ENCODE results near the gene PTPRU.
"Not testable (repeated sequence)": the region's sequence is repeated elsewhere in the genome, so short reads cannot be mapped to it uniquely, and the experiment has no call there.

The PTPRU gene

DNA sequence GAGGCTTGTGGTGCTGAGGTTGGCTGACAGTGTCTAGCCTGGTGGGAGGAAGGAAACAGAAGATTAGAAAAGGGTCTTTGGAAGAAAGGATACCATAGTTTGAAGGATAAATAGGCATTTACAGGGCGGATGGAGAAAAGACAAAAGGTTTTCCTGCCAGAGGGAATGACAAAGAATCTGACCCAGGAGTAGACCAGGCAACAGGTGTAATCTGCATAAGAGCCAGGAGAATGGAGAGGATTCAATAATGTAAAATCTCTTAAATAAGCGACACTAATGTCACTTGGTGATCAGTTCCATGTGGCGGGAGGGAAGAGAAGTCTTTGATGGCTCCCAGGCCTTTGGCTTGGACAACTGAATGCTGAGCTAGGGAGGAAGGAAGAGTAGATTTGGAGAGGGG, 15.0 kb upstream of the PTPRU start:
- DNase-seq (ENCODE audit: low read depth), result no peak
- TF ChIP-seq, protein P1, sequence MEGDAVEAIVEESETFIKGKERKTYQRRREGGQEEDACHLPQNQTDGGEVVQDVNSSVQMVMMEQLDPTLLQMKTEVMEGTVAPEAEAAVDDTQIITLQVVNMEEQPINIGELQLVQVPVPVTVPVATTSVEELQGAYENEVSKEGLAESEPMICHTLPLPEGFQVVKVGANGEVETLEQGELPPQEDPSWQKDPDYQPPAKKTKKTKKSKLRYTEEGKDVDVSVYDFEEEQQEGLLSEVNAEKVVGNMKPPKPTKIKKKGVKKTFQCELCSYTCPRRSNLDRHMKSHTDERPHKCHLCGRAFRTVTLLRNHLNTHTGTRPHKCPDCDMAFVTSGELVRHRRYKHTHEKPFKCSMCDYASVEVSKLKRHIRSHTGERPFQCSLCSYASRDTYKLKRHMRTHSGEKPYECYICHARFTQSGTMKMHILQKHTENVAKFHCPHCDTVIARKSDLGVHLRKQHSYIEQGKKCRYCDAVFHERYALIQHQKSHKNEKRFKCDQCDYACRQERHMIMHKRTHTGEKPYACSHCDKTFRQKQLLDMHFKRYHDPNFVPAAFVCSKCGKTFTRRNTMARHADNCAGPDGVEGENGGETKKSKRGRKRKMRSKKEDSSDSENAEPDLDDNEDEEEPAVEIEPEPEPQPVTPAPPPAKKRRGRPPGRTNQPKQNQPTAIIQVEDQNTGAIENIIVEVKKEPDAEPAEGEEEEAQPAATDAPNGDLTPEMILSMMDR (conservative IDR thresholded peaks at IDR 0.05; ENCODE audit: low read depth, low read length), result no peak
- H3K4me3 ChIP-seq (ENCODE audit: low read length), result no peak overlapping the region

DNA sequence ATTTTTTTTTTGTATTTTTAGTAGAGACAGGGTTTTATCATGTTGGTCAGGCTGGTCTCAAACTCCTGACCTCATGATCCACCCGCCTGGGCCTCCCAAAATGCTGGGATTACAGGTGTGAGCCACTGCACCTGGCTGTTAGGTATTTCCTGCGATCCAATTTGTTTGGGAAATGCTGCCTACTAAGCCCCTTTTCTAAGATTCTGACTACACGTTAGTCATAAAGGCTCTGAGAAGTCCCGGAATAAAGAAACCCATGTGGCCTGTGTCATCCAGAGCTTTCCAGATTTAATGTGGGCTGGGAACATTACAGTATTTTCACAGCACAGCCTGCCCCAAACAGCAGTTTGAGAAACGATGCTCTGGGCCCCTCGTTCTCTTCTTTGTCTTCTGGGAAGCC, 14.1 kb upstream of the PTPRU start:
- not testable (repeated sequence) for H3K4me3 ChIP-seq (ENCODE audit: low read length); DNase-seq (ENCODE audit: low read depth)

DNA sequence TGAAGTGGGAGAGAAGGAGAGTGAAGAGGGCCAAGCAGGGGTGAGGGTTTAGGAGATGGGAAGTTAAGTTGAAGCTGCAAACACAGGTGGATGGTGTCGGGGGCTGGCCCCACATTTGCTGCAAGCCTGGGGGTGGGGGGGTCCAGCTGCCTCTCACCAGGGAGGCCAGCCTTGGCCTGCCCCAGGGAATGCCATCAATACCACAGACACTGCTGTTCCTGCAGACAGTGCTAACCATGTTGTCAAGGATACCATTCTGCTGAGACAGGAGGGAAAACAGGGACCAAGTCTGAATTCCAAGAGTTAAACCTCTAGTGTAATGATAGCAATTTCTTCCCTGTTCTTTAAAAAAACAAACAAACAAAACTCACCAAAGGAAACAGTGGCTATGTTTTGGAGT, 13.6 kb upstream of the PTPRU start:
- DNase-seq (ENCODE audit: low read depth), result no peak
- H3K4me3 ChIP-seq (ENCODE audit: low read length), result no peak overlapping the region
- TF ChIP-seq, protein P1 (conservative IDR thresholded peaks at IDR 0.05; ENCODE audit: low read depth, low read length), result no peak

DNA sequence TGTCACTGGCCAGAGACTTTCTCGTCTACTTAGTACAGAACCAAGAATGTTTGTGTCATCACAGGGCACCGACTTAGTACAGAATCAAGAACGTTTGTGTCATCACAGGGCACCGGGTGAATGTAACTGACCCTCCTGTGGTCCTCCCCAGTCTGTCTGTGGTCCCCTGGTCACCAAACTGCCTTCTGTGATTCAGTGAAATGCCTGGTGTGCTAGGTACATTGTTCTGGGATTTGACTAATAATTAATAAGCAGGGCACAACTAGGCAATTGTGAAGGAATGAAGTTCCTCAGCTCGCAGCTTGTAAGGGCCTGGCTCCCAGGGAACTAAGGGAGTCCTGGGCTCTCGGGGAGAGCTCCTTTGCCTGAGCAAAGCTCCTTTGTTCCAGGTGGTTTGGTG, 12.8 kb upstream of the PTPRU start:
- H3K4me3 ChIP-seq (ENCODE audit: low read length), result no peak overlapping the region
- TF ChIP-seq, protein P1 (conservative IDR thresholded peaks at IDR 0.05; ENCODE audit: low read depth, low read length), result no peak
- no peak for DNase-seq (ENCODE audit: low read depth)

DNA sequence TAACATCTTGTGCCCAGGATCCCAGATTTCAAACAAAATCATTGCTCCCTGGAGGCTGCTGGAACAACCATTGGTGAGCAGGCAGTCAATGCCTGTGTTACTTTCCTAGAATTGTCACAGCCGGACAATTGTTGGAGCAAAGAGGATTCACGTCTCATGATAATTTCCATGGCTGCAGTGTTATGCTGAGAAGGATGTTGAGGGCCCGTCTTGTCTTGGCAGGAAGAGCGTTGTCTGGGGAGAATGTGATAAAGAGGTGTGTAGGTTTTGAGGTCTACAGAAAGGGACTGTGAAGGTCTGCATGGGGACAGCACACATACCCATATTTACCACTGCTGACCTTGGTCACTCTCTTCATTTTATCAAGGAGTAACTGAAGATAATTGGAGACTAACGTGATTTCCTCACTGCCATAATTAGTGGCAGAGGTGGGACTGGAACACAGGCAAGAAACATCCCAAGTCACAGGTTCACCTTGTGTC, 11.9 kb upstream of the PTPRU start:
- H3K4me3 ChIP-seq (ENCODE audit: low read length), result no peak overlapping the region
- TF ChIP-seq, protein P1 (conservative IDR thresholded peaks at IDR 0.05; ENCODE audit: low read depth, low read length), result no peak
- DNase-seq (ENCODE audit: low read depth), result no peak

DNA sequence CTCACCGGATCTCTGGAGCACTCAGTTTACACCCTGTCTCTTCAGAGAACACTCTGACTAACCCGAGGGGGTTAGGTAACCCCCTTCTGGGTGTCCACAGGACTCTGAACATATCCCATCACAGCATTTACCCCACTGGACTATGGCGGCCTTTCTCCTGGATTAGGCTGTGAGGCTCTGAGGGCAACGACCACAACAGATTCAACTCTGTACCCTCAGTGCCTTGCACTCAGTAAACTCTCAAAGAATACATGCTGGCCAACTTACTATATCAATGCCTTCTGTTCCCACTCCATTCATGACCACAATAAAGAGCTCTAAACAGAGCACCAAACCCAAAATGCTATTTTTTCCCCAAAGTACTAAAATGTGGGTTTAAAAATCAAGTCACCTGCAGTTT, 11.0 kb upstream of the PTPRU start:
- TF ChIP-seq, protein P1 (conservative IDR thresholded peaks at IDR 0.05; ENCODE audit: low read depth, low read length), result no peak
- no peak overlapping the region for H3K4me3 ChIP-seq (ENCODE audit: low read length)

DNA sequence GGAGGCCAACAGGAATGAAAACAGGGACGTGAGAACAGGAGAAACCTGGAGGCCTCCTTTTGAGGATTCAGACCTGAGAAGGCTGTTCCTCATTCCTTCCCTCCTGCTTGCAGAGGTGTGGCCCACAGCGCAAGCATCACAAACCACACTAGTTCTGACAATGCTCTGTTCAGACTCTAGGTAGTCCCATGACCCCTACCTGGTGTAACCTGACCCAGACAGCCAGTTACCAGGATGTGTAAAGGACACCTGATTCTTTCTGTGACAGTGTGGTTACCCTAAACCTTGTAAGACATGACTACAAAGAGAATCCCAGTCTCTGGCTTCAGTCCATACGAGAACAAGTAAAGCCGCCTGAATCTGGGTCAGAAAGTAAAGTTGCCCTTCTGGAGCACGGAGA, 8.8 kb upstream of the PTPRU start:
- no peak for DNase-seq (ENCODE audit: low read depth)
- TF ChIP-seq, protein P1 (conservative IDR thresholded peaks at IDR 0.05; ENCODE audit: low read depth, low read length), result no peak

More for the DNA sequence above, 11.0 kb upstream of the PTPRU start:
- DNase-seq (ENCODE audit: low read depth), result no peak

DNA sequence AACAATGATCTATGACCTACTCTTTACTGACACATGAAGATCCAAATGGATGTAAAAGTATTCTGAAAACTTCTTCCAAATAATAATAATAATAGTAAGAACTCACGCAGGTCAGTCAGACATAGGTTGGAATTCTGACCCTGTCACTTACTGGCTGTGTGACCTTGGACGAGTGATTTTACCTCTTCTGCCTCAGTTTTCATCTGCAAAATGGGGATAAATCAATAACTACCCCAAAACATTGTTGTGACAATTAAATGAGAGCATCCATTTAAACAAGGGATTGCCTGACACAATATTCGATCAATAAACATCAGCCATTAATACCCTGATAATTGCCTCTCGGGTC, 6.1 kb upstream of the PTPRU start:
- no peak for DNase-seq (ENCODE audit: low read depth)
- peak overlapping the region; percentile 79 for H3K4me3 ChIP-seq (ENCODE audit: low read length)
- TF ChIP-seq, protein P1 (conservative IDR thresholded peaks at IDR 0.05; ENCODE audit: low read depth, low read length), result no peak

More for the DNA sequence above, 8.8 kb upstream of the PTPRU start:
- H3K4me3 ChIP-seq (ENCODE audit: low read length), result no peak overlapping the region
